Measurements from ENCODE around the gene AKAP13. TPM values are rescaled to one million over a fixed set of nuclear protein-coding genes. Genes with fewer than 3 reads are reported as not detected.

The AKAP13 gene
- total RNA-seq, 1 experiment from 2014 or later, result 47.3 TPM

DNA sequence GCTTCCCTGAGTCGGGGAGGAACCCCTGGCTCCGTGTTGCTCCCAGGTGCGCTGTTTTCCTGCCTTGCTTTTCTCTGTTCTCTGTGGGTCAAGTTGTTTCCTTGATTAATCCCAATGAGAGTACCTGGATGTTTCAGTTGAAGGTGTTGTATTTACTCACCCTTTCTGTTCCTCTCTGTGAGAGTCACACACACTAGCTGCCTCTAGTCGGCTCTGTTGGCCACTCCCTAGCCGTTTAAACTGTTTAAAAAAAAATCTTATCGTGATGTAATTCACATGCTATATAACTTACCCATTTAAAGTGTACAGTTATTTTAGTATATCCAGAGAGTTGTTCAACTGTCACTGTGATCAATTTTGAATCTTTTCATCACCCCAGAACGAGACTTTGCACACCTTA lies 74.0 kb downstream of the AKAP13 start:
- H3T11ph ChIP-seq (ENCODE audit: low read length), result no peak overlapping the region
- H3K9me3 ChIP-seq (ENCODE audit: control insufficient read depth, low read depth, low read length), result no peaks in the 10 kb centered on the region
- no peak overlapping the region for H2BK5ac ChIP-seq (ENCODE audit: insufficient read length, low read length)
- no peak overlapping the region for H3K14ac ChIP-seq (ENCODE audit: insufficient read depth, low read length)
- no peak overlapping the region for H3K56ac ChIP-seq (ENCODE audit: insufficient read length, low read depth, low read length)
- H3K23ac ChIP-seq (ENCODE audit: insufficient read length, low read depth, low read length), result no peak overlapping the region
- peaks cover 3% of the 10 kb centered on the region; the same call in 1 of the 2 replicates for H3K79me2 ChIP-seq (ENCODE audit: insufficient read depth, low read length)
- no peak overlapping the region for H3K4me3 Mint-ChIP-seq
- H4K91ac ChIP-seq (ENCODE audit: insufficient read length, low read depth, low read length), result no peak overlapping the region
- no peak overlapping the region for H3K27ac ChIP-seq (ENCODE audit: insufficient read length, low read depth, low read length)
- H3K27me3 ChIP-seq (ENCODE audit: insufficient read depth, low read length), result no peaks in the 10 kb centered on the region
- H3K79me1 ChIP-seq (ENCODE audit: insufficient read depth, low read depth, low read length, poor library complexity, severe bottlenecking), result peaks cover 6% of the 10 kb centered on the region
- no peak overlapping the region for H3K9ac ChIP-seq (ENCODE audit: extremely low read depth, insufficient read length, low read length)
- H3K4ac ChIP-seq (ENCODE audit: low read depth, low read length), result no peak overlapping the region
- H3K18ac ChIP-seq (ENCODE audit: insufficient read length, low read depth, low read length), result no peak overlapping the region
- H3K27ac Mint-ChIP-seq, result peak overlapping the region; percentile 10 to 58 (median 42); a peak in 4 of 7 replicates
- DNase-seq, result no peak
- H3K36me3 Mint-ChIP-seq (ENCODE audit: insufficient read depth in 1 of 3, low read depth in 3 of 3), result peaks cover 18 to 26% (median 20%) of the 10 kb centered on the region in 3 experiments
- no peak overlapping the region for H2AFZ ChIP-seq (ENCODE audit: low read length)
- H4K8ac ChIP-seq (replicated peaks; ENCODE audit: insufficient read length, low read depth, low read length), result no peak overlapping the region
- H4K5ac ChIP-seq (ENCODE audit: insufficient read length, low read depth, low read length), result no peak overlapping the region
- H2BK20ac ChIP-seq (ENCODE audit: low read depth, low read length, poor library complexity, severe bottlenecking), result no peak overlapping the region
- no CpG with 5 or more reads among the region's 7 CpGs for WGBS (ENCODE audit: extremely low coverage, insufficient read length, low lambda C conversion rate)
- no peaks in the 10 kb centered on the region for H3K23me2 ChIP-seq (ENCODE audit: insufficient read length, low read depth, low read length, poor library complexity, severe bottlenecking)
- peaks cover 18 to 20% of the 10 kb centered on the region in 2 experiments for H3K4me1 Mint-ChIP-seq
- no peak overlapping the region for H2AK5ac ChIP-seq (ENCODE audit: insufficient read length, low read length)
- no peak overlapping the region for H2BK15ac ChIP-seq (ENCODE audit: low read depth, low read length)
- TF ChIP-seq, protein P1, sequence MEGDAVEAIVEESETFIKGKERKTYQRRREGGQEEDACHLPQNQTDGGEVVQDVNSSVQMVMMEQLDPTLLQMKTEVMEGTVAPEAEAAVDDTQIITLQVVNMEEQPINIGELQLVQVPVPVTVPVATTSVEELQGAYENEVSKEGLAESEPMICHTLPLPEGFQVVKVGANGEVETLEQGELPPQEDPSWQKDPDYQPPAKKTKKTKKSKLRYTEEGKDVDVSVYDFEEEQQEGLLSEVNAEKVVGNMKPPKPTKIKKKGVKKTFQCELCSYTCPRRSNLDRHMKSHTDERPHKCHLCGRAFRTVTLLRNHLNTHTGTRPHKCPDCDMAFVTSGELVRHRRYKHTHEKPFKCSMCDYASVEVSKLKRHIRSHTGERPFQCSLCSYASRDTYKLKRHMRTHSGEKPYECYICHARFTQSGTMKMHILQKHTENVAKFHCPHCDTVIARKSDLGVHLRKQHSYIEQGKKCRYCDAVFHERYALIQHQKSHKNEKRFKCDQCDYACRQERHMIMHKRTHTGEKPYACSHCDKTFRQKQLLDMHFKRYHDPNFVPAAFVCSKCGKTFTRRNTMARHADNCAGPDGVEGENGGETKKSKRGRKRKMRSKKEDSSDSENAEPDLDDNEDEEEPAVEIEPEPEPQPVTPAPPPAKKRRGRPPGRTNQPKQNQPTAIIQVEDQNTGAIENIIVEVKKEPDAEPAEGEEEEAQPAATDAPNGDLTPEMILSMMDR (conservative IDR thresholded peaks at IDR 0.05), result no peak
- H3K27me3 Mint-ChIP-seq (ENCODE audit: low read depth), result no peaks in the 10 kb centered on the region; the same call in 1 of the 2 replicates
- peaks cover 23 to 26% of the 10 kb centered on the region in 2 experiments for H3K9me3 Mint-ChIP-seq
- H3K4me1 ChIP-seq (ENCODE audit: insufficient read depth, low read length), result 0 out of 2 replicates have a peak, but pooled peaks cover 5% of the 10 kb centered on the region
- H2BK120ac ChIP-seq (ENCODE audit: low read depth, low read length, poor library complexity, severe bottlenecking), result no peak overlapping the region
- no peak overlapping the region for H3K4me2 ChIP-seq (ENCODE audit: insufficient read depth, insufficient read length, low read length)
- H4K20me1 ChIP-seq (ENCODE audit: control insufficient read depth, insufficient read depth, insufficient read length), result no peaks in the 10 kb centered on the region
- no peak overlapping the region for H2BK12ac ChIP-seq (ENCODE audit: insufficient read length, low read depth, low read length)
